ENCODE data around the gene TAOK2. TPM values are rescaled to one million over a fixed set of nuclear protein-coding genes. Genes with fewer than 3 reads are reported as not detected.
A peak's percentile ranks its signal among the peaks of the same experiment; 100 is the strongest.

TAOK2 gene
- total RNA-seq, 1 donor from 2014 or later, result 66.2 TPM

GRCh38 chr16:29977063-29977825, 3.6 kb downstream of the TAOK2 start:
- peaks cover 54% of the 10 kb centered on the region for H3K36me3 ChIP-seq
- no peak for TF ChIP-seq CTCF (IDR thresholded peaks at IDR 0.05)
- H3K27me3 ChIP-seq (ENCODE audit: low read depth), result no peaks in the 10 kb centered on the region
- ATAC-seq (no peak), DNase-seq (peak; percentile 32)
- peak overlapping the region; percentile 99 for H3K4me3 ChIP-seq
- intact Hi-C loops (cut with DNase I), result no loop called here
- H3K4me1 ChIP-seq, result peaks cover 28% of the 10 kb centered on the region
- H3K27ac ChIP-seq, result peak overlapping the region; percentile 91
- no peaks in the 10 kb centered on the region for H3K9me3 ChIP-seq

GRCh38 chr16:29978081-29978480, 4.4 kb downstream of the TAOK2 start:
- Histone ChIP-seq H3K36me3 (peaks cover 59% of the 10 kb centered on the region), H3K9me3 (no peaks in the 10 kb centered on the region), H3K27ac (peak overlapping the region; percentile 91), H3K27me3 (ENCODE audit: low read depth) (no peaks in the 10 kb centered on the region), H3K4me1 (peaks cover 26% of the 10 kb centered on the region), H3K4me3 (no peak overlapping the region)
- DNase-seq (no peak), ATAC-seq (no peak)
- TF ChIP-seq CTCF (IDR thresholded peaks at IDR 0.05), result no peak
- intact Hi-C loops (cut with DNase I), result no loop called here

- peak overlapping the region; percentile 91 for H3K27ac ChIP-seq
These were observed 5.0 kb downstream of the TAOK2 start for GRCh38 chr16:29978564-29979270.

GRCh38 chr16:29982560-29983419, 9.1 kb downstream of the TAOK2 start:
- Histone ChIP-seq H3K27me3 (ENCODE audit: low read depth) (no peaks in the 10 kb centered on the region), H3K4me1 (peaks cover 34% of the 10 kb centered on the region), H3K9me3 (no peaks in the 10 kb centered on the region), H3K27ac (peak overlapping the region; percentile 44), H3K36me3 (peaks cover 100% of the 10 kb centered on the region), H3K4me3 (no peak overlapping the region)
- no peak for ATAC-seq
- intact Hi-C loops (cut with DNase I), result no loop called here
- no peak for TF ChIP-seq CTCF (IDR thresholded peaks at IDR 0.05)
- peak; percentile 29 for DNase-seq

More at GRCh38 chr16:29978564-29979270, 5.0 kb downstream of the TAOK2 start:
- Histone ChIP-seq H3K4me3 (no peak overlapping the region), H3K4me1 (peaks cover 28% of the 10 kb centered on the region), H3K36me3 (peaks cover 65% of the 10 kb centered on the region), H3K9me3 (no peaks in the 10 kb centered on the region), H3K27me3 (ENCODE audit: low read depth) (no peaks in the 10 kb centered on the region)
- TF ChIP-seq CTCF (IDR thresholded peaks at IDR 0.05), result no peak
- DNase-seq, result peak; percentile 32
- intact Hi-C loops (cut with DNase I), result no loop called here
- ATAC-seq, result no peak

GRCh38 chr16:29983420-29984136, 9.9 kb downstream of the TAOK2 start:
- H3K4me1 ChIP-seq, result peaks cover 35% of the 10 kb centered on the region
- H3K27me3 ChIP-seq (ENCODE audit: low read depth), result no peaks in the 10 kb centered on the region
- DNase-seq, result peak; percentile 41
- no peak overlapping the region for H3K4me3 ChIP-seq
- intact Hi-C loops (cut with DNase I), result no loop called here
- ATAC-seq, result peak in 1 of 2 donors; percentile 23
- TF ChIP-seq CTCF (IDR thresholded peaks at IDR 0.05), result no peak
- H3K27ac ChIP-seq, result peak overlapping the region; percentile 44
- H3K36me3 ChIP-seq, result peaks cover 100% of the 10 kb centered on the region
- no peaks in the 10 kb centered on the region for H3K9me3 ChIP-seq
